Right ventricle myocardium inferior (tissue), 1 donor: ENCODE measurements around the gene IPO13. TPM values are rescaled to one million over a fixed set of nuclear protein-coding genes. Genes with fewer than 3 reads are reported as not detected.
A peak's percentile ranks its signal among the peaks of the same experiment; 100 is the strongest.

ENCODE experiments used
- ATAC-seq: fragments of 200-7000 bp; cut with Tn5 transposase; one replicate; pipeline ENCODE4 v1.9.1; 2020; ENCODE audit warnings: mild to moderate bottlenecking, moderate library complexity
- DNase-seq: peaks from one replicate; pipeline ENCODE4 v3.0.0; 2021; ENCODE audit errors: missing footprints
- intact Hi-C: fragments of 100-400 bp; cut with DNase I; formaldehyde crosslinking; loops from one replicate; pipeline ENCODE4 v1.11.0; 2022
- total RNA-seq: library from RNA; stranded (reverse); fragmentation: NEBNext Ultra II Directional; extraction: Animal tissue kit (Norgen Biotek cat#: 25700); gene quantifications from one replicate; pipeline ENCODE4 v1.2.1, GENCODE V29; 2021
- donor health status: DM: no; HTN: yes; CAD: no; lungs with severe emphysema.

Gene IPO13
- total RNA-seq, 1 donor from 2014 or later: 56.9 TPM

DNA sequence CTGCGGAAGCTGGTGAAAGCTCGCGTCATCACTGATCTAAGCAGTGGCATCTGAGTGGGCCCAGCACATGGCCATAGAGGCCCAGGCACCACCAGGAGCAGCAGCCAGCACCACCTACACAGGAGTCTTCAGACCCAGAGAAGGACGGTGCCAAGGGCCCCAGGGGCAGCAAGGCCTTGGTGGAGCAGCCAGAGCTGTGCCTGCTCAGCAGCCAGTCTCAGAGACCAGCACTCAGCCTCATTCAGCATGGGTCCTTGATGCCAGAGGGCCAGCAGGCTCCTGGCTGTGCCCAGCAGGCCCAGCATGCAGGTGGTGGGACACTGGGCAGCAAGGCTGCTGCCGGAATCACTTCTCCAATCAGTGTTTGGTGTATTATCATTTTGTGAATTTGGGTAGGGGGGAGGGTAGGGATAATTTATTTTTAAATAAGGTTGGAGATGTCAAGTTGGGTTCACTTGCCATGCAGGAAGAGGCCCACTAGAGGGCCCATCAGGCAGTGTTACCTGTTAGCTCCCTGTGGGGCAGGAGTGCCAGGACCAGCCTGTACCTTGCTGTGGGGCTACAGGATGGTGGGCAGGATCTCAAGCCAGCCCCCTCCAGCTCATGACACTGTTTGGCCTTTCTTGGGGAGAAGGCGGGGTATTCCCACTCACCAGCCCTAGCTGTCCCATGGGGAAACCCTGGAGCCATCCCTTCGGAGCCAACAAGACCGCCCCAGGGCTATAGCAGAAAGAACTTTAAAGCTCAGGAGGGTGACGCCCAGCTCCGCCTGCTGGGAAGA, 16.4 kb upstream of the IPO13 start:
- ATAC-seq: no peak
- intact Hi-C loops: loop anchor here (5.0 to 10.0 kb wide), 2 partner anchors 48 to 96 kb away; no protein-coding TSS in a partner anchor

DNA sequence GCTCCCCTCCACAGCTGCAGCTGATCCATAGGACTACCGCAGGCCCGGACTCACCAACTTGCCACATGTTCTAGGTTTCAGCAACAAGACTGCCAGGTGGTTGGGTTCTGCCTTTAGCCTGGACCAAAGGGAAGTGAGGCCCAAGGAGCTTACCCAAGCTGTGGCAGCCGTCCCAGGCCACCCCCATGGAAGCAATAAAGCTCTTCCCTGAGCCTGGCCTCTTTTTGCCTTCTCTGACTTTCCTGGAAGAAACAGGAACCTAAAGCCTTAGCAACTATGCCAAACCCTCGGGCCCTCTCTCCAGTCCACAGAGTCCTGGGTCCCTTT, 15.8 kb upstream of the IPO13 start:
- DNase-seq: no peak
- intact Hi-C loops: loop anchor here (5.0 to 10.0 kb wide), 2 partner anchors 49 to 96 kb away; no protein-coding TSS in a partner anchor
- no peak for ATAC-seq

More for the DNA sequence above, 16.4 kb upstream of the IPO13 start:
- no peak for DNase-seq

DNA sequence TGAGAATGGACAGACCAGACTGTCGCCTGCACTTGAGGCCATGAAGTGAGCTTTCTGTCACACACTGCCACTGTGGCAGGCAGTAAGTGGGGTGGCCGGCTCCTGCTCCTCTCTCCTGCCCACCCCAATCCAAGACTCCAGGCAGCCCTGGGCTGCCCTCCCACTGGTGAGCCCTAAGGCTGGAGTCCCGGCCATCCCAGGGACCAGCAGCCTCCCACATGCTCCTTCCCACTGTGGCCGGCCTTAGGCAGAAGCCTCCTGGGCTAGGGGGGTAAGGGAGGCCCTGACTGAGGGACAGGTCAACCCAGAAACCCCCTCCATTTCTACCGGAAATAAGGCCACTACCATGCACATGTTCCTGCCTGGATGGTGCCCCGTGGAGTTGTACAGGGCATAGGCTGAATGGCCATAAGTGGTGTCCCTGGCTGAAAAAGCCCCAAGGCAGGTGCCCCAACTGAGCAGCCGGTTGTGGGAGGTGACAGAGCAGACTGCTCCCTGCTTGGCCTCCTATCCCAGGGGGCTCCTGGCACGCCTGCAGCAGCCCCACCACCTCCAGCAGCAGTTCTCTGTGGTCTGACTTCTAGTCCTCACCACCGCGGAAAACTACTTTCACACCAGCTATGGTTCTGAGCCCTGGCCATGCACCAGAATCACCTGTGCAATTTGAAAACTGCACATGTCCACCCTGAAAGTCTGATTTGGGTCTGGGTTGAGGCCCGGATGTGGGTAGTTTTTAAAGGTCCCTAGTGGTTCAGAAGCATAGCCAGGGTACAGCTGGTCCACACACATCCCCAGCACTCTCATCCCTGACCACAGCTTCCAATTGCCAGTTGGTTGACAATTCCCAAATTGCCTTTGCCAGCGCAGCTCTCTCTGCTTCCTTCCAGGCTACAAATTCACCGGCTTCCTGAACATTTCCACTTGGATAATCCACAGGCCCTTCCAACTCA, 14.8 kb upstream of the IPO13 start:
- intact Hi-C loops: loop anchor here (5.0 to 10.0 kb wide), 2 partner anchors 50 to 97 kb away; no protein-coding TSS in a partner anchor
- DNase-seq (no peak), ATAC-seq (no peak)

DNA sequence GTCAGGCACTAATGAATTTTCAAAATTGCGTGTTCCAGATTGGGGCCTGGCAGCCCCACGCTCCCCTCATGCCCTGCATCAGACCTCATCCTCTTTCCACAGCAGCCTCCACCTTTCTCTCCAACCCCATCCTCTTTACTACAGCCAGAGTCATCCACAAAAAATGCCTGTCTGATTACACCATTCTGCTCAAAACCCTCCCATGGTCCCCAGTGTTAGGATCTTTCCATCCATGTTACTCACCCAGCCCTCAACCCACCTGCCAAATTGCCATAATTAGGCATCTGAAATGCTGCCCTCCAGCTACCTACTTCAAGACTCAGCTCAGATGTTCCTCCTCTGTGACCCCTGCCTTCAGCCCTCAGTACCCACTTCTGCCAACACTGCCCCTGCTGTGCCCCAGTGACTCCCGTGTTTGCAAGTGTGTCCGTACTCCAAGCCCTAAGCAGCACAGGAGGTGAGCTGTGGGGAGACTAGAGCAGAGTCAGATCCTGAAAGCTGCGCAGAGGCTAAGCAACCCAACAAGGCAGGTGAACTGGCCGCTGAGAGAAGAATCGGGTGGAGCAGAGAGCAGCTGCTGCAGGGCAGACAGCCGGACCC, 13.9 kb upstream of the IPO13 start:
- intact Hi-C loops: loop anchor here (5.0 to 10.0 kb wide), 2 partner anchors 51 to 98 kb away; no protein-coding TSS in a partner anchor
- DNase-seq (no peak), ATAC-seq (no peak)

DNA sequence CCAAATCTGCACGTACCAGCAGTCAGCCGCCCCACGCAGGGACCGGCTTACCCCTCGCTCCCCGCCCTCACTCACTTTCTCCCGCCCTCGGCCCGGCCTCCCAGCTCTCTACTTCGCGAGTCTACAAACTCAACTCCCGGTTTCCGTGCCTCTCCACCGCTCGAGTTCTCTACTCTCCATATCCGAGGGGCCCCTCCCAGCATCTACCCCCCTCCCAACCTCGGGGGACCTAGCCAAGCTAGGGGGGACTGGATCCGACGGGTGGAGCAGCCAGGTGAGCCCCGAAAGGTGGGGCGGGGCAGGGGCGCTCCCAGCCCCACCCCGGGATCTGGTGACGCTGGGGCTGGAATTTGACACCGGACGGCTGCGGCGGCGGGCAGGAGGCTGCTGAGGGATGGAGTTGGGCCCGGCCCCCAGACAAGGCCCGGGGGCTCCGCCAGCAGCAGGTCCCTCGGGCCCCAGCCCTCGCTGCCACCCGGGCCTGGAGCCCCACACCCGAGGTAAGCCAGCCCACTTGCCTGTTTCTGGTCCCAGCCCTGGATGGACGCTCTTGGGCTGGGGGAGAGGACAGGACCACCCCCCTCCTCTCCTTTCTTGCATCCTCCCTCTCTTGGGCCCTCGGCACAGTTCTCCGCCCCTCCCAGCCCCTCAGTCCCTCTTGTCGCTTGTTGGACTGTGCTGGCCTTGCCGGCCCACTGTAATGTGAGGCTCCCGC, 13.2 kb upstream of the IPO13 start, which contains the start of gene ARTN:
ARTN (plus strand) TSS at position 416 of the 715 bp plus-strand sequence. CDS start 1,856 bp downstream, outside the sequence.
- intact Hi-C loops: loop anchor here (1.0 to 10.0 kb wide), 4 partner anchors 51 to 405 kb away; no protein-coding TSS in a partner anchor
- ATAC-seq (no peak), DNase-seq (no peak)

DNA sequence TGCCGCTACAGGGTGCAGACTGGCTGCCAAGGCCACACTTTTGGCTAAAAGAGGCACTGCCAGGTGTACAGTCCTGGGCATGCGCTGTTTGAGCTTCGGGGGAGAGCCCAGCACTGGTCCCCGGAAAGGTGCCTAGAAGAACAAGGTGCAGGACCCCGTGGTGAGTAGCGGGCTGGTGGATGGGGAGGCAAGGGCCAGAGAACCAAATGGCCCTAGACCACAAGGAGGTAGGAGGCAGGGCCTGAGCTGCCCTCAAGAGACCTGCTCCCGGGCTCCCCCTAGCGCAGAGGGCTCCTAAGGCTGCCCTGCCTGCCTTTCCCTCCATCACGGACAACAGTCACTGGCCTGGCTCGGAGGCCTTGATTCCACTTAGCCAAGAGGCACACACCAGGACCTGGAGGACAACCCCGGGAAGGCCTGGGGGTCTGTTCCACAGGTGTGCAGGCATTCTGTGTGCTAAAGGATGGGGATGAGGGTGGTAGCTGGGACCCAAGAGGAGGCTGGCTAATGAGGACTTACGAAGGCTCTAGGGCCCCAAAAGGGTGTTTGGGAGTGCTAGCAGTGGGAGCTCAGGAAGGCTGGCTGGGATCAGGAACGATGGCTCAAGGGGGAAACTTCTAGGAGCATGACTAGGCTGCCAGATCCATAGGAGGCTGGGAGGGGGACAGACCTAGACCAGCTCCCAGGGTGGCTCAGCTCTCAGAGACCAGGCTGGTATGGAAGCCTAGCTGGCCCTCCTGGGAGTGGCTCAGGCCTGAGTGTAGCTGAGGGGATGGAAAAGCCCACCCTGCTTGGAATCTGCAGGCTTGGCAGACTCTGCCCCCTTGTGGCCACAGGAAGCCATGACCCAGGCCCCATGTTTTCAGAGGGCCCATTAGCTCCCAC, 12.4 kb upstream of the IPO13 start:
- DNase-seq: peak; percentile 79
- ATAC-seq: peak; percentile 49
- intact Hi-C loops: loop anchor here (1.0 to 10.0 kb wide), 4 partner anchors 52 to 406 kb away; no protein-coding TSS in a partner anchor

DNA sequence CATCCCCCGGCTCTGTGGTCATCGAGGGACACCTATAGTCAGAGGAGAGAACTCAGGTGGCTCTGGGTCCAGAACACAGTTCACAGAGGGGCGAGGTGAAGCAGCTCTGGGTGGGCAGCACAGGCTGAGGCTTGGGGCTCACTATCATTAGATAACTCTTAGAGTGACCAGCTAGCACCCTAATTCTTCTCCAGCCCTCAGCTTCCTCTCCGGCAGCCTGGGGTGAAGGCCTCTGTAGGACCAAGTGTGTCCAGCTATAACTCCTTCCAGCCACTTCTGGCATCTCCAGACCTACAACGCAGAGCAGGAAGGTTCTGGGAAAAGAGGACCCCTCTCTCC, 11.8 kb upstream of the IPO13 start:
- intact Hi-C loops: loop anchor here (1.0 to 10.0 kb wide), 4 partner anchors 53 to 406 kb away; no protein-coding TSS in a partner anchor
- ATAC-seq (no peak), DNase-seq (no peak)

DNA sequence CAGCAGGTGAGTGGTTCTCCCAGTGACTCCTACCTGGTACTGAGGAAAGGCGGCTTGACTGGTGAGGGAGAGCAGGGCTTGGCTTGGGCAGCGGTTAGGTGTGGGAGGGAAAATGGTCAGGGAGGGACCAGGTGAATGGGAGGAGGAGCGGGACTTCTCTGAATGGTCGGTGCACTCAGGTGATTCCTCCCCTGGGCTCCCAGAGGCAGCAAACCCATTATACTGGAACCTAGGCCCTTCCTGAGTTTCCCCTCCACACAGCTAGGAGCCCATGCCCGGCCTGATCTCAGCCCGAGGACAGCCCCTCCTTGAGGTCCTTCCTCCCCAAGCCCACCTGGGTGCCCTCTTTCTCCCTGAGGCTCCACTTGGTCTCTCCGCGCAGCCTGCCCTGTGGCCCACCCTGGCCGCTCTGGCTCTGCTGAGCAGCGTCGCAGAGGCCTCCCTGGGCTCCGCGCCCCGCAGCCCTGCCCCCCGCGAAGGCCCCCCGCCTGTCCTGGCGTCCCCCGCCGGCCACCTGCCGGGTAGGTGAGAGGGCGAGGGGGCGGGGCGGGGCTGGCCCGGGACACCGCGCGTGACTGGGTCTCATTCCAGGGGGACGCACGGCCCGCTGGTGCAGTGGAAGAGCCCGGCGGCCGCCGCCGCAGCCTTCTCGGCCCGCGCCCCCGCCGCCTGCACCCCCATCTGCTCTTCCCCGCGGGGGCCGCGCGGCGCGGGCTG, 10.9 kb upstream of the IPO13 start:
- no peak for ATAC-seq
- no peak for DNase-seq
- intact Hi-C loops: loop anchor here (2.0 to 10.0 kb wide), 2 partner anchors 101 to 407 kb away; no protein-coding TSS in a partner anchor

DNA sequence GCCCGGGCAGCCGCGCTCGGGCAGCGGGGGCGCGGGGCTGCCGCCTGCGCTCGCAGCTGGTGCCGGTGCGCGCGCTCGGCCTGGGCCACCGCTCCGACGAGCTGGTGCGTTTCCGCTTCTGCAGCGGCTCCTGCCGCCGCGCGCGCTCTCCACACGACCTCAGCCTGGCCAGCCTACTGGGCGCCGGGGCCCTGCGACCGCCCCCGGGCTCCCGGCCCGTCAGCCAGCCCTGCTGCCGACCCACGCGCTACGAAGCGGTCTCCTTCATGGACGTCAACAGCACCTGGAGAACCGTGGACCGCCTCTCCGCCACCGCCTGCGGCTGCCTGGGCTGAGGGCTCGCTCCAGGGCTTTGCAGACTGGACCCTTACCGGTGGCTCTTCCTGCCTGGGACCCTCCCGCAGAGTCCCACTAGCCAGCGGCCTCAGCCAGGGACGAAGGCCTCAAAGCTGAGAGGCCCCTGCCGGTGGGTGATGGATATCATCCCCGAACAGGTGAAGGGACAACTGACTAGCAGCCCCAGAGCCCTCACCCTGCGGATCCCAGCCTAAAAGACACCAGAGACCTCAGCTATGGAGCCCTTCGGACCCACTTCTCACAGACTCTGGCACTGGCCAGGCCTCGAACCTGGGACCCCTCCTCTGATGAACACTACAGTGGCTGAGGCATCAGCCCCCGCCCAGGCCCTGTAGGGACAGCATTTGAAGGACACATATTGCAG, 10.2 kb upstream of the IPO13 start:
- ATAC-seq: peak; percentile 24
- intact Hi-C loops: loop anchor here (10.0 kb wide), 1 partner anchor 102 kb away; no protein-coding TSS in a partner anchor

DNA sequence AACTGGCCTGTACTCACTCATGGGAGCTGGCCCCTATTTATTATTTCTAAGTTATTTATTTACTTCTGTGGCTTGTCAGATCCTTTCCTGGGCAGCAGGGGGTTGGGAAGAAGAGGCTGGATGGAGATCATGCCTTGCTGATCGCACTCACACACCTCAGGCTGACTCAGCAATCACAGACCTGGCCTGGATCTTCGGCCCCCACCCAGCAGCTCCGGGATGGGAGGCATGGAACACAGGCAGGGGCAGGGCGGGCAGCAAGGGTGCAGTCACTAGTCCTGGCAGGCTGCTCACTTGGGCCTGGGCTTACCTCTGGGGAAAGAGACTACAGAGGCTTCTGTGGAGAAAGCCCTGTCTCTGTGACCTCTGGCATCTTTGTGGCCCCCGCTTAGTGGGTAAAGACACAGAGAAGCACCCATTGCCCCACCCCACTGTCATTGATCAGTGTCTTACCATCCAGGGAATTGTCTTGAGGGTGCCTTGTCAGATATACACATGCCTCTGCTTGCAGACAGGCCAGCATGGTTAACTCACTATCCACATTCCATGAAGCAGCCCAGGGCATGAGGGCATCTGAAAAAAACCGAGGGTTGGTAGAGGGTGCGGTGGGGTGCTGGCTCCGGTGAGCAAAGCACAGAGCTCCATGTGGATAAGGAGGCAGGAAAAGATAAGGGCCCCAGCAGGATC, 9.4 kb upstream of the IPO13 start:
- intact Hi-C loops: loop anchor here (10.0 kb wide), 1 partner anchor 103 kb away; no protein-coding TSS in a partner anchor
- ATAC-seq (no peak), DNase-seq (no peak)

More for the DNA sequence above, 10.2 kb upstream of the IPO13 start:
- no peak for DNase-seq

DNA sequence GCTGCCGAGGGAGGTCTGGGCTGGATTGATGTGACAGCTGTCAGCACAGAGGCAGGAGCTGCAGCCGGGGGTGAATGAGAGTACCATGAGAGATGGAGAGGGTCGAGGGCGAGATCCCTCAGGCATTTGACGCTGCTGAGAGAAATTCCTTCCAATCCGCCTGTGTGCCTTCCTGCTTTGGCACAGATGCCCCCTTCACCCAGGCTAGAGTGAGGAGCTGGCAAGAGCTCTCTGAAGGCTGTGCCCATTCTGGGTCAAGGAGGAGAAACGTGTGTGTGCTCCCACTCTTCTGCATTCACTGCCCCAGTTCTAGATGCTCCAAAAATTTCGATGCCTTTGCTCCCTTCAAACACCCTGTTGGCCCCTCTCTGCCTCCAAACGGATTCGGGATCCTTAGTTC, 8.4 kb upstream of the IPO13 start:
- no peak for DNase-seq
- intact Hi-C loops: loop anchor here (10.0 kb wide), 1 partner anchor 104 kb away; no protein-coding TSS in a partner anchor
- ATAC-seq: no peak

DNA sequence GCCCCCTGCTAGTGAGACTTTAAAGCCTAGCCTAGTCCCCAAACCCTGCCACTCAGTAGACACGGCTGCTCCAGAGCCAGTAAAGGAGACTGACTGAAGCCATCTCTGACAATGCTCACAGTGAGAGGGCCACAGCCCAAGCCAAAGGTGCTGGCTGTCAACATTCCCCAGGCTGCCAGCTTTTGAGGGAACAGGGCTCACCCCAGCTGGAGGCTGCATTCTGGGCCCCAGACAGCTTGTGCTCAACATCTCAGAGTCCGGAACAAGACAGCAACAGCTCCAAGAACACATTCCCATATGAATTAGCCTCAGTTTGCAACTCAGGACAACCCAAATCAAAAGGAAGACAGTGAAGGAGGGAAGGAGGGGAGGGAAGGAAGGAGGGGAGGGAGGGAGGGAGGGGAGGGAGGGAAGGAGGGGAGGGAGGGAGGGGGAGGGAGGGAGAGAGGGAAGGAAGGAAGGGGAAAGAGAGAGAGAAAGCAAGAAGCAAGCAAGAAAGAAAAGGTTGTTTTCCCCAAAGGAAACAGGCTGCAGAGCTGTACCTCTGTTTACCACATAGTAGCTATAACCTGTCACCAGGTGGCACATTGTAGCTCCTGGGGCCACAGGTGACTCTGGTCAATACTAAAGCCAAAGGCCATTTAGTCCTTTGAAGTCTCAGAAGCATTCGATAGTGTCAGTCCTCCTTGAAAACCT, 7.7 kb upstream of the IPO13 start:
- no peak for DNase-seq
- peak; percentile 69 for ATAC-seq
- intact Hi-C loops: loop anchor here (10.0 kb wide), 1 partner anchor 104 kb away; no protein-coding TSS in a partner anchor

DNA sequence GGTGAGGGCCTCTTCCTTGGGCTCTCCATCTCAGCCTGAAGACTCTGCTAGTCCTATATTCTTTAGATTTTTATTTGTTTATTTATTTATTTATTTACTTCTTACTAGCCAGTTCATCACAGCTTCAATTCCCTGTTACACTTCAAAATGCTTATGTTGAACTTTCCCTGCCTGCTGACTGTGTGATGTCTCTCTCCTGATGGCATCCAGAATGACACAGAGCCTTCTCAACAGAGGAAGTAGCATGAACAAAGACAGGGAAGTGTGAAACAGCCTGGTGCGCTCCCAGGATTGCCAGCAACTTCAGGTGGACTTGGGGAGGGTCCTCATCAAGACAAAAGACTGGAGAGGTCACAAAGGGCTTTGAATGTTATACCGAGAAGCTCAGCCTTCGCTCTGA, 4.3 kb upstream of the IPO13 start:
- DNase-seq (no peak), ATAC-seq (no peak)
- intact Hi-C loops: no loop called here

DNA sequence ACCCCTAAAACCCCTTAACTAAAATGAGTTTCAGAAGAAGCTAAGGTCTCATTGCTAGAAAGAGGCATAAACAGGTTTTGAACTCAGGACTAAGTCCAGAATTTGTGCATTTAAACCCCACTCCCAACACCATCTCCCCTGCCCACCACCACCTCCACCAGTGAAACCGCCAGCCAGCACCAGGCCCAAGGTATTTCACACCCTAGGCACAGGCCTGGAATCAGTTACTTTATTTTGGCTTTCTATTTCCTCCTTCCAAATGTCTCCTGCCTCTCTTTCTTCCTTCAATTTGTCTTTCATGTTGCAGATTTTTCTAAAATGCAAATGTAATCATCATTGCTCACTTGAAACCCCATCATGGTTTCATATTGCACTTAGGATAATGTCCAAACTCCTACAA, 1.9 kb upstream of the IPO13 start:
- intact Hi-C loops: loop anchor here (5.0 kb wide), 1 partner anchor 183 kb away; no protein-coding TSS in a partner anchor
- ATAC-seq (no peak), DNase-seq (no peak)
